HG02870 (cell line): ENCODE data around the gene PGA5.

ENCODE experiments used
- ATAC-seq: cut with Tn5 transposase; IDR thresholded peaks from one replicate; pipeline ENCODE4 v1.9.1; 2021; ENCODE audit warnings: mild to moderate bottlenecking, moderate library complexity; ENCODE audit not compliant: unreplicated experiment

Gene PGA5

GRCh38 chr11:61293867-61294716 lies 53.1 kb downstream of the PGA5 start:
- ATAC-seq, result peak; percentile 21

- ATAC-seq, result peak; percentile 53
Observed at GRCh38 chr11:61294717-61295595, 54.0 kb downstream of the PGA5 start, which contains the start of gene VWCE. VWCE (minus strand) TSS chr11:61295316; CDS start chr11:61295037, 279 bp downstream.

- no peak for ATAC-seq
Observed at GRCh38 chr11:61295596-61295926, 54.6 kb downstream of the PGA5 start.

- ATAC-seq, result no peak
Observed at GRCh38 chr11:61297341-61297740, 56.4 kb downstream of the PGA5 start.

GRCh38 chr11:61297746-61298145 lies 56.8 kb downstream of the PGA5 start:
- ATAC-seq, result no peak

- no peak for ATAC-seq
Observed at GRCh38 chr11:61298663-61299244, 57.8 kb downstream of the PGA5 start.
